HG02642 (cell line): ENCODE results near the gene LRRC26.

Experiments
- ATAC-seq: cut with Tn5 transposase; IDR thresholded peaks from one replicate; pipeline ENCODE4 v1.9.1; 2021; ENCODE audit warnings: mild to moderate bottlenecking; ENCODE audit not compliant: unreplicated experiment, poor library complexity

The LRRC26 gene

DNA sequence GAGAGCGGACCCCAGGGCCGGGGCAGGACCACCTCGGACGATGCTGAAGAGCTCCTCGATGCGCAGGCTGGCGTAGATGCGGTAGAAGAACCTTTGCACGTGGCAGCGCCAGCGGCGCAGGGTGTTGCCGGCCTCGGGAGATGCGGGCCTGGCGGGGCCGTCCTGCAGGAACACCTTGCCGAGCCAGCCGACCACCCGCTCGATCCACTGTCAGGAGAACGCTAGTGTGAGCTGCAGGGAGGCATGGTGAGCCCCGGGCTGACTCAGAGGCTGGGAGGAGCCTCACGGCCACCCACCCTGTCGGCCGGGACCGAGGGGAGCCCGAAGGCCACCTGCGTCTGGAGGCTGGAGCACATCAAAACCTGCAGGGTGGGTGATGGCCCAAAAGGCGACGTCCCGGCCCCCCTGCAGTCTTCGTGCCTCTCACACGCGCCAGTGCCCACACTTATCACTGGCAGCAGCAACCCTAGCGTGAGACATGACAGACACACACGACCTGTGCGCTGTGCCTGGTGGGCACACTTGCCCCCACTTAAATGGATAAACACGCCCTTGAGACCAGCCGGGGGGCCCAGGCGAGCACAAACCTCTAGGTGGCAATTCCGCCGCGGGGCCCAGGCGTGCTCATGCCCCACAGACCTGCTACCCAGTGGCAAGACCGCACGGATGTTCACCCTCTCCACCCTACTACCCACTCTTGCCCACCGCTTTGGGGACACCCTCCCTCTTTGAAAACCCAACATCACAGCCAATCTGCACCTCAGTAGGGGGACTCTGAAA, 15.2 kb upstream of the LRRC26 start:
- ATAC-seq: no peak

- no peak for ATAC-seq
These were observed 14.2 kb upstream of the LRRC26 start for GRCh38 chr9:137183980-137184595.

DNA sequence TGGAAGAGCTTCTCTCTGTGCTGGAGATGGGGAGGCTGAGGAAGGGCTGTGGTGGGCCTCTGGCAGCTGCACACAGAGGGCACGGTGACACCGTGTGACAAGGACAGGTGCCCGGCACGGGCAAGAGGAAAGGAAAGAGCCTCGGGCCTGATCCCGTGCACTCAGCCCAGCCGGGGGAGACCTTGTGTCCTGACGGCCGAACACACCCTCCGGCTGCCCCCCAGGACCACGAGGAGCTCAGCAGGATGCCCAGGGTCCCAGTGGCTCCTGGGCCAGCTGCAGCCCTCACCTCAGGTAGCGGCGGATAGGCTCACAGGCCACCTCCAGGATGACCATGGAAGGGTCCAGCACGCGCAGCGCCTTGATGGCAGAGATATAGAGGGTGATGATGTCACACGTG, 13.0 kb upstream of the LRRC26 start:
- ATAC-seq: no peak

DNA sequence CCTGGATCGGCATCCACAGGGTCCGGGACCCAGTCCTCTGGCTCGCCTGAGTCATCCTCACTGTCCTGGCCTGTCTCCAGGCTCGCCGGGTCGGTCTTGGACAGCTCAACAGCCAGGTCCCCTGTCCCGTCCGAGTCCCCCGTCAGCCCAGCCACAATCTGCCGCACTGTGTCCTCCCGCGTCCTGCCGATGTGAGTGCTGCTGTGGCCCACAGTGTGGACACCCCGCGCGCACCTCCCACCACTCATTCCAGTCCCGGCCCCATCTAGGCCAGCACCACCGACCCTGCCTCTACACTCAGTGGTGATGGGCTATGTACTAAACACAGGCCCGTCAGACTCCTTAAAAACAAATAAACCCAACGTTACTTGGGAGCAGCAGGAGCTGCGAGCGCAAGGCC, 11.8 kb upstream of the LRRC26 start:
- no peak for ATAC-seq

DNA sequence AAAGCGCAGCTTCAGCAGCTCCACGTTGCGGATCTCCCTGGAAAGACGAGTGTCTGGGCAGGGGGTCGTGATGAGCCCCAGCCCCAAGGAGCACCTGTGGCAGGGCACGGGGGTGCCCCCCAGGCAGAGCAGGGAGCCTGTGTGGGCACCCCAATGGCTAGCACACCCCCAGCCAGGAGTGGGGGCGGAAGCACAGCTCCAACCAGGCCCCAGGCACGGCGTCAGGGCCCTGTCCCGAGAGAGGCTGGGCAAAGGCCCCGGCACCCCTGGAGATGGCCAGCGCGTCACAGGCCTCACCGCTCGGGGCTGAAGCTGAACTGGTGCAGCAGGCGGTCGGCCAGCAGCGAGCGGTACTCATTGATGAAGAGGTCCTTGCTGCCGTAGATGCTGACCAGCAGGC, 10.6 kb upstream of the LRRC26 start:
- no peak for ATAC-seq

DNA sequence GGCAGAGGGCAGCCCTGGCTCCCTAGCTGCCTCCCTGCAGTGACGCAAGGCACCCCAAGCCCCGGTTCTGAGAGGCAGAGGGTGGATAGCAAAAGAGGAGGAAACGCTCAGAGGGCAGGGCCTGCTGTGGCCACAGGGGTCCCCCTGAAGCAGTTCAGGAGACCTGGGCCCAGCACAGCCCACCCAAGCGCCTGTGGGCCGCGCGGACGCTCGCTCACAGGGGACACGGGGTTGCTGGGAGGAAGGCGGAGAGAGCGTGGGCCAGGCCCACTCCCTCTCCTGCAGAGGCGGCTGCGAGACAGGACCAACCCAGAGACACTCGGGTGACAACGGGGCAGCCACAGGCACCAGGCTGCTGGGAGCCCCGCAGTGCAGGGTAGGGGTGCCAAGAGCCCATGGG, 9.9 kb upstream of the LRRC26 start:
- ATAC-seq: no peak

DNA sequence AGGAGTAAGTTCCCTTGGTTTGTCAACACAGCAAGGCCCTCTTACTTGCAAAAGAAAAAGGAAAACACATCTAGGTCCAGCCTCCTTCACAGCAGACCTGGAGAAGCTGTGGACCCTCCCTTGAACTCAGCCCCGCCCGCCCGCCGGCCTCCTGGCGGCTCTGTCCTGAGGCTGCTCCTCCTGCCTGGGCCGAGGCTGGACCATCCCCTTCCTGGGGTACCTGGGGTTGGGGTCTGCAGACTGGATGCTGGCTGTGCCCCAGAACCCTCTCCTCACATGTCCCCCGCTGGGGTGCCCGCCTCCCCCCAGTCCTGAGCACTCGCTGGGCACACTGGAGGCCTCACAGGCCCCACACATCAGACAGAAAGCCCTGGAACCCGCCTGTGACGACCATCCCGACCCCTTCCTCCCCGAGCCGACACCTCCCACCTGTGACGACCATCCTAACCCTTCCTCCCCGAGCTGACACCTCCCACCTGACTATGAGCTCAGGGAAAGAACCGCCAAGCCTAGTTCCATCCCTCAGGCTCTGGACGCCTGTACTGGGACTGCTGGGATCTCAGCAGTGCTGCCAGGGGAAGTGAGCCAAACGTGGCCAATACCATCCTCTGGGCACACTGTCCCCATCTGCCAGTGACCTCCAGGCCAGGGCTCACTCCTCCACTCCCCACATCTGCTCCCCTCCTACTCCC, 9.2 kb upstream of the LRRC26 start:
- ATAC-seq: no peak

DNA sequence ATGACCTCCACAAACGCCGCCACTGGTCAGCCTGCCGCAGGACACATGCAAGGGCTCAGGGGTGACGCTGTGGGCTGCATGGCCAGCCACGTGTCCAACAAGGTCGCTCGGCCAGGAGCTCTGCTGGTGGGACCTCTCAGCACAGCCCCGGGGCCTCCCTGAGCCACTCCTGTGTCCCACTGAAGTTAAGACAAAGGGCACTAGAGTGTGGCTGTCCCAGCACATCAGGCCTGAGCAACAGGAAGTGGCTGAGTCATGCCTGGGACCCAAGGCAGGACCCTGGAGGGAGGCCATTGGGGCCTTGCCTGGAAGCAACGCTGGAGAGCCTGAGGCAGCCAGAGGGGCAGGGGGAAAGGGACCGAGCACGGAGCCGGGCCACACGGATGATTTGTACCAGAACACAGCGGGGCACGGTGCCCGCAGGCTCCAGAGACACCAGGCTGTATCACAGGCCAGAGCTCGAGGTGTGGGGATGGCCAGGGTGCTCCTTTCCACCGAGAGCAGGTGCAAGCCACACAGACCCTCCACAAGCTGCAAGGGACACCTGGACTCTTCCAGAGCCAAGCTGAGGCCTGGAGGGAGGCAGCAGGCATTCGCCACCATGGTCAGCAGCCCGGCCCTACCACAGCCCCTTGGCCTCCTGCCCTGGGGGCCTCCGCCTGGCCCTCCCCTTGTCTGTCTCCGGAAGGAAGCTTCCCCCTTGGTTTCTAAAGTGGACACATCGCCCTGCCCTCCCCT, 8.5 kb upstream of the LRRC26 start:
- no peak for ATAC-seq

- ATAC-seq: no peak
These were observed 6.7 kb upstream of the LRRC26 start for GRCh38 chr9:137176302-137177182.

GRCh38 chr9:137175345-137175961, 5.6 kb upstream of the LRRC26 start:
- ATAC-seq: no peak

GRCh38 chr9:137174722-137175293, 5.0 kb upstream of the LRRC26 start:
- ATAC-seq: no peak

DNA sequence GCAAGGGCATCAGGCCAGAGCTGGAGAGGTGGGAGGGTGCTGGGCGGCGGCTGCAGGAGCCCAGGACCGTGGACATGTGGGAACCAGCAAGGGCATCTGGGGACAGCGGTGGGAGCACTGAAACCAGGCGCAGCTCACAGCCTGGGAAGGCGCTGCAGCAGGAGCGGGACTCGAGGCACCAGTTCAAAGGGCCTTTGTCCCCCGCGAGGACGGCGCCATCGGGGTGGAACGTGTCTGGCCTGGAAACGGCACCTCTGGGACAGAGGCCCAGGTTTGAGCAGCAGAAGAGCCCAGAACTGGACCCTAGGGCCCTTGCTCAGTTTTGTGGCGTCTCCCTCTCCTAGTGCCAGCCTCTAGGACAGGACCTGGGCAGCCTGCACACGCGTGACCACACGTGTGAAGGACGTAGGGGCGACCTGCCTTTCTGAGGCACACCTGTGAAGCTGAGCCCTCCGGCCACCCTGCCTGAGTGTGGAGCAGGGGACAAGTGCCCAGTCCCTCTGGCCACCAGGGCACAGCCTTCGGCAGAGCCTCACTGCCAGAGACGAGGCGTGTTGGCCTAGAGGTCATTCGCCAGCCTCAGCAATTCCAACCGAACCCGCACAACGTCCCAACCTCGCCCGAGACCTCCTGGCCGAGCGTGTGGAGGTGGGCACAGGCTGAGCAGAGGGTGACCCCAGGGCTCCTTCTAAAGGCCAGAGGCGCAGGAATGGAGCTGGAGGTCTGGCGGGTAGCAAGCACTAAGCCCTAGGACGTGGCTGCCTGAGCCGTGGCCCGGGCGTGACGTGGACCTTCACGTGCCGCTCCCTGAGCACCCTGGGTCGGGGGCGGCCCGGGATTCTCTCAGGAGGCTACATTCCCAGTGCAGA, 4.2 kb upstream of the LRRC26 start:
- ATAC-seq: no peak

GRCh38 chr9:137172901-137173795, 3.3 kb upstream of the LRRC26 start:
- ATAC-seq: no peak

GRCh38 chr9:137171149-137171900, 1.5 kb upstream of the LRRC26 start:
- no peak for ATAC-seq

- no peak for ATAC-seq
These were observed 766 bp upstream of the LRRC26 start for GRCh38 chr9:137170486-137171148.
